Right atrium auricular region (tissue), 2 donors: ENCODE measurements around the gene CFAP73. TPM values are rescaled to one million over a fixed set of nuclear protein-coding genes. Genes with fewer than 3 reads are reported as not detected.

Experiments used
- DNase-seq: peaks from one replicate; pipeline ENCODE4 v3.0.0-alpha.2; 2019; ENCODE audit warnings: low spot score
- H3K27ac ChIP-seq, 2 donors: fragments of 200-600 bp; sonication (generic); 1 replicate in 1 of 2; 2 replicates in 1 of 2; pipeline ENCODE4 v1.5.1; 2016 to 2019
- H3K27me3 ChIP-seq, 2 donors: fragments of 200-600 bp; sonication (generic); one replicate each; pipeline versions ENCODE4 v1.5.1 to v1.6.0; 2017 to 2019
- H3K36me3 ChIP-seq: fragments of 200-600 bp; sonication (generic); one replicate; pipeline ENCODE4 v1.5.1; 2016
- H3K4me1 ChIP-seq, 2 donors: fragments of 200-600 bp; sonication (generic); one replicate each; pipeline versions ENCODE4 v1.5.1 to v1.6.0; 2017 to 2019
- H3K4me3 ChIP-seq, 2 donors: fragments of 200-600 bp; sonication (generic); 1 replicate in 1 of 2; 2 replicates in 1 of 2; pipeline ENCODE4 v1.5.1; 2017 to 2019; ENCODE audit warnings: mild to moderate bottlenecking in 1 of 2, moderate library complexity in 1 of 2
- H3K9me3 ChIP-seq, 2 donors: fragments of 200-600 bp; sonication (generic); one replicate each; pipeline ENCODE4 v1.5.1; 2019
- CTCF ChIP-seq, 2 donors: fragments of 200-600 bp; sonication (generic); IDR thresholded peaks; one replicate each; pipeline ENCODE4 v1.5.1; 2019; ENCODE audit warnings: antibody characterized with exemption in 2 of 2
- total RNA-seq, 2 donors: library from RNA; depleted of rRNA; stranded (reverse); fragments of >200 nt; gene quantifications; one replicate each; pipeline ENCODE4 v1.1.0, GENCODE V29; 2016

Gene CFAP73
- total RNA-seq, 2 donors from 2014 or later, result not detected

DNA sequence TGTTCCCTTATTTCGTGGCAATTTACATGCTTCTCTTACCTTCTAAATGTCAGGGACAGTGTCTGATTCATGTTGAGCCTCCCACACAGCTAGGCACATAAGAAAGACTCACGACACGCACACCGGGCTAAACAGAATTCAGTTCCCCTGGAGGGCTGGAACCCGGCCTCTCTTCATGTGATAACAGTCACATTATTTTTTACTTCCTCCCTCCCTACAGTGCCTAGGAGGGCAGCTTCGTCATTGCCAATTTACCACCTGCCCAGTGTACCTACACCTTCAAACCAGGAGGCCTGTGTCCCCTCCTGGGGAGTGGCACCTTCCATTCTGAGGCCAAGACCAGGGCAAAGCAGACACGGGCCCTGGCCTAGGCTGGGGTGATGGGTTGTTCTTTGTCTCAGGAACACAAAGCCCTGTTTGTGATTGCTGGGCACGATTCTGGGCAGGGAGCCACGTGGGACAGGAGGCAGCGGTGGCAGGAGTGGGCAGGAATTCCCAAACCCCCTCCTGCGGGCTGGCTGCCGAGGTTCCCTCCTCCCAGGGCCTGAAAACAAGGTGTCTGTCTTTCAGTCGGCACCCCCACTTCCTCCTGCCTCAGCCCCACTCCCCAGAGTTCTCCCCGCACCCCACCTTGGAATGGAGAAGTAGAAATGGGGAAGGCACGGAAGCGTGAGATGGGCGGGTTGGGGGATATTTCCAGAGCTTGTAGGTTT lies 7.2 kb upstream of the CFAP73 start:
- H3K27ac ChIP-seq, result no peak overlapping the region
- no peaks in the 10 kb centered on the region for H3K27me3 ChIP-seq
- H3K4me3 ChIP-seq, result no peak overlapping the region
- no peak for DNase-seq
- no peaks in the 10 kb centered on the region for H3K9me3 ChIP-seq
- TF ChIP-seq CTCF (IDR thresholded peaks at IDR 0.05), result no peak
- no peaks in the 10 kb centered on the region for H3K4me1 ChIP-seq
- no peaks in the 10 kb centered on the region for H3K36me3 ChIP-seq

GRCh38 chr12:113142886-113143332 lies 6.6 kb upstream of the CFAP73 start:
- no peak overlapping the region for H3K4me3 ChIP-seq
- no peak overlapping the region for H3K27ac ChIP-seq
- no peaks in the 10 kb centered on the region for H3K27me3 ChIP-seq
- no peaks in the 10 kb centered on the region for H3K9me3 ChIP-seq
- no peak for TF ChIP-seq CTCF (IDR thresholded peaks at IDR 0.05)
- no peaks in the 10 kb centered on the region for H3K4me1 ChIP-seq
- no peaks in the 10 kb centered on the region for H3K36me3 ChIP-seq
- DNase-seq, result no peak

- H3K36me3 ChIP-seq, result no peaks in the 10 kb centered on the region
- no peak for DNase-seq
- no peak for TF ChIP-seq CTCF (IDR thresholded peaks at IDR 0.05)
- H3K9me3 ChIP-seq, result no peaks in the 10 kb centered on the region
- no peaks in the 10 kb centered on the region for H3K27me3 ChIP-seq
- H3K4me3 ChIP-seq, result no peak overlapping the region
- H3K27ac ChIP-seq, result no peak overlapping the region
- H3K4me1 ChIP-seq, result no peaks in the 10 kb centered on the region
Measured at GRCh38 chr12:113143959-113144358, 5.6 kb upstream of the CFAP73 start.

DNA sequence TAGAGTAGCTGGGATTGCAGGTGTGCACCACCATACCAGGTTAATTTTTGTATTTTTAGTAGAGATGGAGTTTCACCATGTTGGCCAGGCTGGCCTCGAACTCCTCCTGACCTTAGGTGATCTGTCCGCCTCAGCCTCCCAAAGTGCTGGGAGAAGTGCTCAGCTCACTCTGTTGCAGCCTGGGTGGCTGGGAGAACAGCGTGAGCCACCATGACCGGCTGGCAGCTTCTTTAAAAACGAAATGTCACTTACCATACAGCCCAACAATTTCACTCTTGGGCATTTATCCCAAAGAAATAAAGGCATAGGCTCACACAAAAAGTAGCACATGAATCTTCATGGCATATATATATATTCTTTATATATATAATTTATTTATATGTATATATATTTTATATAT lies 4.7 kb upstream of the CFAP73 start:
- no peak overlapping the region for H3K4me3 ChIP-seq
- H3K27me3 ChIP-seq, result no peaks in the 10 kb centered on the region
- H3K9me3 ChIP-seq, result no peaks in the 10 kb centered on the region
- TF ChIP-seq CTCF (IDR thresholded peaks at IDR 0.05), result no peak
- DNase-seq, result no peak
- peaks cover 0 to 7% of the 10 kb centered on the region in 2 donors for H3K4me1 ChIP-seq
- H3K36me3 ChIP-seq, result no peaks in the 10 kb centered on the region
- no peak overlapping the region for H3K27ac ChIP-seq

DNA sequence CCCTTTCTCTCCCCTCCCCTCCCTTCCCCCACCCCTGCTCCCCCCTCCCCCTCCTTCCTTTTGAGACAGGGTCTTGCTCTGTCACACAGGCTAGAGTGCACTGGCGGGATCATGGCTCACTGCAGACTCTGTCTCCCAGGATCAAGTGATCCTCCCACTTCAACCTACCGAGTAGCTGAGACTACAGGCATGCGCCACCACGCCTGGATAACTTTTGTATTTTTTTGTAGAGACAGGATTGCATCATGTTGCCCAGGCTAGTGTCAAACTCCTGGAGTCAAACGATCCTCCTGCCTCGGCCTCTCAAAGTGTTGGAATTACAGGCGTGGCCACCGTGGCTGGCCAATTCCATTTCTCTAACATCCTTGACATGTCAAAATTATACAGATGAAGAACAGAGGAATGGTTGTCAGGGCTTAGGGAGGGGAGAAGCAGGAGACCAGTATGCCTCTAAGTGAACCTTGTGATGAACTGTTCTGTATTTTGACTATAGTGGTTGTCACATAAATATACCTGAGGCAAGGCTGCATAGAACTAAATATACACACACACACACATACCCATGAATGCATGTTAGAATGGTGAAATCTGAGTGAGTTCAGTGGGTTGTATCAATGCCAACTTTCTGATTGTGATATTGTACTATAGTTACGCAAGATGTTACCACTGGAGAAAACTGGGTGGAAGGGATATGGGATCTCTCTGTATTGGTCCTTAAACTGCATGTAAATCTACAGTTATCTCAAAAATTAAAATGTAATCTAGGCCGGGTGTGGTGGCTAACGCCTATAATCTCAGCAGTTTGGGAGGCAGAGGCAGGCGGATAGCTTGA lies 3.6 kb upstream of the CFAP73 start:
- H3K27ac ChIP-seq, result no peak overlapping the region
- peaks cover 0 to 8% of the 10 kb centered on the region in 2 donors for H3K4me1 ChIP-seq
- DNase-seq, result no peak
- no peaks in the 10 kb centered on the region for H3K27me3 ChIP-seq
- no peaks in the 10 kb centered on the region for H3K36me3 ChIP-seq
- no peaks in the 10 kb centered on the region for H3K9me3 ChIP-seq
- H3K4me3 ChIP-seq, result no peak overlapping the region
- no peak for TF ChIP-seq CTCF (IDR thresholded peaks at IDR 0.05)
